HL-60 (cell line): ENCODE measurements around the gene NBPF11.
"Not testable (repeated sequence)": the region's sequence is repeated elsewhere in the genome, so short reads cannot be mapped to it uniquely, and the experiment has no call there.

Source experiments
- GABPA ChIP-seq: IDR thresholded peaks from 2 replicates; pipeline ENCODE4 v1.6.1; 2012; ENCODE audit warnings: low read depth
- POLR2AphosphoS5 ChIP-seq: IDR thresholded peaks from 2 replicates; pipeline ENCODE4 v1.6.1; 2012; ENCODE audit warnings: low read depth
- REST ChIP-seq: IDR thresholded peaks from 2 replicates; pipeline ENCODE4 v1.6.1; 2012; ENCODE audit warnings: low read depth; ENCODE audit not compliant: insufficient replicate concordance
- SPI1 ChIP-seq: IDR thresholded peaks from 2 replicates; pipeline ENCODE4 v1.6.1; 2012; ENCODE audit warnings: low read depth, mild to moderate bottlenecking, borderline replicate concordance
- TF ChIP-seq, protein P1 (sequence below): IDR thresholded peaks from one replicate; pipeline ENCODE4 v1.5.1; 2011; ENCODE audit warnings: low read length, control low read depth, inconsistent platforms; ENCODE audit not compliant: insufficient read depth

DNA sequence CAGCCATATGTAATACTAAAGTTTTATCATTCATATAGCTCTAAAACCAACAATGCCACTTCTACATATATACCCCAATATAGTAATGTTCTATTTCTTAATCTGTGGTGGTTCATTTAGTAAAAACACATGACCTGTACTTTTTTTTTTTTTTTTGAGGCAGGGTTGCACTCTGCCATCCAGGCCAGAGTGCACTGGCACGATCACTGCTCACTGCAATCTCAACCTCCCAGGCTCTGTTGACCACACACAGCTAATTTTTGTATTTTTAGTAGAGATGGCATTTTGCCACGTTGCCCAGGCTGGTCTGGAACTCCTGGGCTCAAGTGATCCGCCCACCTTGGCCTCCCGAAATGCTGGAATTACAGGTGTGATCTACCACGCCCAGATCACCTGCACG is 2.1 kb downstream of the NBPF11 start:
- TF ChIP-seq, protein P1, sequence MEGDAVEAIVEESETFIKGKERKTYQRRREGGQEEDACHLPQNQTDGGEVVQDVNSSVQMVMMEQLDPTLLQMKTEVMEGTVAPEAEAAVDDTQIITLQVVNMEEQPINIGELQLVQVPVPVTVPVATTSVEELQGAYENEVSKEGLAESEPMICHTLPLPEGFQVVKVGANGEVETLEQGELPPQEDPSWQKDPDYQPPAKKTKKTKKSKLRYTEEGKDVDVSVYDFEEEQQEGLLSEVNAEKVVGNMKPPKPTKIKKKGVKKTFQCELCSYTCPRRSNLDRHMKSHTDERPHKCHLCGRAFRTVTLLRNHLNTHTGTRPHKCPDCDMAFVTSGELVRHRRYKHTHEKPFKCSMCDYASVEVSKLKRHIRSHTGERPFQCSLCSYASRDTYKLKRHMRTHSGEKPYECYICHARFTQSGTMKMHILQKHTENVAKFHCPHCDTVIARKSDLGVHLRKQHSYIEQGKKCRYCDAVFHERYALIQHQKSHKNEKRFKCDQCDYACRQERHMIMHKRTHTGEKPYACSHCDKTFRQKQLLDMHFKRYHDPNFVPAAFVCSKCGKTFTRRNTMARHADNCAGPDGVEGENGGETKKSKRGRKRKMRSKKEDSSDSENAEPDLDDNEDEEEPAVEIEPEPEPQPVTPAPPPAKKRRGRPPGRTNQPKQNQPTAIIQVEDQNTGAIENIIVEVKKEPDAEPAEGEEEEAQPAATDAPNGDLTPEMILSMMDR, result not testable (repeated sequence)
- TF ChIP-seq SPI1, GABPA, POLR2AphosphoS5, REST: not testable (repeated sequence)
